GM10266 (cell line): ENCODE measurements around the gene SGK1.
"Not testable (repeated sequence)": the region's sequence is repeated elsewhere in the genome, so short reads cannot be mapped to it uniquely, and the experiment has no call there.

Source experiments
- DNase-seq: peaks from one replicate; pipeline ENCODE4 v3.0.0; 2012; ENCODE audit errors: extremely low spot score
- TF ChIP-seq, protein P1 (sequence below): IDR thresholded peaks from 2 replicates; pipeline ENCODE4 v1.5.1; 2012; ENCODE audit warnings: mild to moderate bottlenecking, low read depth; ENCODE audit not compliant: control insufficient read depth, insufficient read depth; ENCODE audit errors: missing control alignments

SGK1 gene

DNA sequence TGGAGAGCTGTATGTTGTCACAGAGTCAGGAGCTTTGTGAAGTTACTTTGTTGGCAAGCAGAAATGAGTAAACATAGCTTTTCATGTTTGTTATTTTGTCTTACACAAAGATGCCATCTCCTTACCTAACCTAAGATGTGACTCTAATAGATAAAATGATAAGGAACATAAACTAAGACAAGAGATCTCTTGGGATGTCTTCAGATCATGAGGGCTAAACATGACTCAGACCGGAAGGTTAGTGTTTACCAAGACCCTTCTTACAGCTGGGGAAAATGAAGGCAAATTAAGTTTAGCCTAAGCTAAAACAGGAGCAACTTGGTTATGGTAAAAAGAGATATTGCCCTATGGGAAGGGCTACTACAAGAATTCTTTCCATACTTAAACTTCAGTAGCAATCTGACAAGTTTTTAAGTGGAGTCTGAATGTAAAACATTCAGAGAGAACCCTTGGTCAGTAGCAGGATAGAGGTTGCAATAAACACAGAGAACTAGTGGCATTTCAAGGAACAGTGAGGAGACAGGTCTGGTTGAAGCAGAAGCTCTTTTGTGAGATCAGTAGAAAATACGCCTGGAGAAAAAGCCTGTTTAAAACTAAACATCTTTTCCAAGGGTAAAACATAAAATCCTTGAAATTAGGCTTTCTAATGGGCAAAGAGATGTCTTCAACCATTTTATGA lies 29.9 kb downstream of the SGK1 start:
- TF ChIP-seq, protein P1, sequence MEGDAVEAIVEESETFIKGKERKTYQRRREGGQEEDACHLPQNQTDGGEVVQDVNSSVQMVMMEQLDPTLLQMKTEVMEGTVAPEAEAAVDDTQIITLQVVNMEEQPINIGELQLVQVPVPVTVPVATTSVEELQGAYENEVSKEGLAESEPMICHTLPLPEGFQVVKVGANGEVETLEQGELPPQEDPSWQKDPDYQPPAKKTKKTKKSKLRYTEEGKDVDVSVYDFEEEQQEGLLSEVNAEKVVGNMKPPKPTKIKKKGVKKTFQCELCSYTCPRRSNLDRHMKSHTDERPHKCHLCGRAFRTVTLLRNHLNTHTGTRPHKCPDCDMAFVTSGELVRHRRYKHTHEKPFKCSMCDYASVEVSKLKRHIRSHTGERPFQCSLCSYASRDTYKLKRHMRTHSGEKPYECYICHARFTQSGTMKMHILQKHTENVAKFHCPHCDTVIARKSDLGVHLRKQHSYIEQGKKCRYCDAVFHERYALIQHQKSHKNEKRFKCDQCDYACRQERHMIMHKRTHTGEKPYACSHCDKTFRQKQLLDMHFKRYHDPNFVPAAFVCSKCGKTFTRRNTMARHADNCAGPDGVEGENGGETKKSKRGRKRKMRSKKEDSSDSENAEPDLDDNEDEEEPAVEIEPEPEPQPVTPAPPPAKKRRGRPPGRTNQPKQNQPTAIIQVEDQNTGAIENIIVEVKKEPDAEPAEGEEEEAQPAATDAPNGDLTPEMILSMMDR = no peak
- no peak for DNase-seq

DNA sequence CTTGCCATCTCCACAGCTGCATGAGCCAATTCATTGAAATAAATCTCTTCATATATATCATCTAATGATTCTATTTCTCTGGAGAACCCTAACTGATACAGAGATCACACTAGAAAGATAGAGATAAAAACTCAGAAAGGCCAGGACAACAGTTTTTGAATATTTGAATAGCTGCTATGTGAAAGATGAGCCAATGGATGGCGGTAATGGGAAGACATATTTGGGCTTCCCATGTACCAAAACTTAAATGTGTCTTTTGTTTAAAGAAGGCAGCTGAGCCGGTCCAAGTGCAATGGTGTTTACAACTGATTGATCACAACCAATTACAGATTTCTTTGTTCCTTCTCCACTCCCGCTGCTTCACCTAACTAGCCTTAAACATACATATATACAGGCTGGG lies 35.1 kb downstream of the SGK1 start:
- DNase-seq = no peak
- TF ChIP-seq, protein P1 = no peak

DNA sequence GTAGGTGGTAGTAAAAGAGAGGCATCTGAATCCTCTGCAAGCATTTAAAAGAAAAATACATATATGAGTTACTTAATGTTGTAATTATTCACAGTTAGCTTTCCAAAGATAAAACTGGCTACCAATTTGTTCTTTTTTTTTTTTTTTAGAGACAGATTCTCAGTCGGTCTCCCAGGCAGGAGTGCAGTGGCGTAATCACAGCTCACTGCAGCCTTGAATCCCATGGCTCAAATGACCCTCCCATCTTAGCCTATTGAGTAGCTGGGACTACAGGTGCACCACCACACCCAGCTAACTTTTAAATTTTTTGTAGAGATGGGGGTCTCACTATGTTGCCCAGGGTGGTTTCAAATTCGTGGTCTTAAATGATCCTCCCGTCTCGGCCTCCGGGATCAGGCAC lies 36.5 kb downstream of the SGK1 start:
- TF ChIP-seq, protein P1 = no peak
- no peak for DNase-seq

DNA sequence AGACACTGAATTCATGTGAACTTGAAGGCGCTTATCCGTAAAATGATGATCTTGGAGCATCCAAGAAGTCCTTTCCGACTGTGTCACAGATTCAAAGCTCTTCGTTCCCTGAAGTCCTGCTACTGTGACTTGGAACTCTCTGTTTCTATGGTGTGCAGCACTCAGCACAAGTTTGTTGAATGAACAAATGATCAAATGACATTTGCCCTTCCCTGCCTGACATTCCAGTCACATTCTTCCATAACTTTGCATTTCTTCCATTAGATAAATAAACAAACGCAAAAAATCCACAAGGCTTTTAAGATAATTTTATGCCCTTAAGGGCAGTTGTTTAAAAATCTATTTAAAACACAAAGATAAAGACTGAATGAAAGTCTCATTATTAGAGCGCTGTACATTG lies 39.9 kb downstream of the SGK1 start:
- DNase-seq = no peak
- TF ChIP-seq, protein P1 = no peak

DNA sequence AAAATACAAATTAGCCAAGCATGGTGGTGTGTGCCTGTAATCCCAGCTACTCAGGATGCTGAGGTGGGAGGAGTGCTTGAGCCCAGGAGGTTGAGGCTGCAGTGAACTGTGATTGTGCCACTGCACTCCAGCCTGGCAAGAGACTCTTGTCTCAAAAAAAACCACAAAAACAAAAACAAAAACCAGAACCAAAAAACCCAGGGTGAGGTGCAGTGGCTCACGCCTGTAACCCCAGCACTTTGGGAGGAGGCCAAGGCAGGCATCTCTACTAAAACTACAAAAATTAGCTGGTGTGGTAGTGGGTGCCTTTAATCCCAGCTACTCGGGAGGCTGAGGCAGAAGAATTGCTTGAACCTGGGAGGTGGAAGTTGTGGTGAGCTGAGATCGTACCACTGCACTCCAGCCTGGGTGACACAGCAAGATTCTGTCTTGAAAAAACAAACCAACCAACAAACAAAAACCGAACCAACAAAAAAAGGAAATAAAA lies 41.0 kb downstream of the SGK1 start:
- not testable (repeated sequence) for DNase-seq

DNA sequence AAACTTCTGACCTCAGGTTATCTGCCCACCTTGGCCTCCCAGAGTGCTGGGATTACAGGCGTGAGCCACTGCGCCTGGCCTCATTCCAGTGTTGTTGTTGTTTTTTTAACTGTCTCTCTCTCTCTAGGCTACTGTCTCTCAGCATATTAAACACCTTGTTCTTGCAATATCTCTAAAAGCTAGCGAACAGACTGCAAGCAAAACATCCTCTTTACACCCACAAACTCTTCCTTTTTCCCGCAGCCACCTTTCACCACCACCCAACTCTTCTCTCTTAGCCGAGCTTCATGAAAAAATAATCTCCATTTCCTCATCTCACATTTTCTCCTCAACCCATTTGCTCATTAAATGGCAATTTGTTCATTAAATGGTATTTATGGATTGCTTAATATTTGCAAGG lies 45.5 kb downstream of the SGK1 start:
- TF ChIP-seq, protein P1 = no peak
- DNase-seq = no peak

DNA sequence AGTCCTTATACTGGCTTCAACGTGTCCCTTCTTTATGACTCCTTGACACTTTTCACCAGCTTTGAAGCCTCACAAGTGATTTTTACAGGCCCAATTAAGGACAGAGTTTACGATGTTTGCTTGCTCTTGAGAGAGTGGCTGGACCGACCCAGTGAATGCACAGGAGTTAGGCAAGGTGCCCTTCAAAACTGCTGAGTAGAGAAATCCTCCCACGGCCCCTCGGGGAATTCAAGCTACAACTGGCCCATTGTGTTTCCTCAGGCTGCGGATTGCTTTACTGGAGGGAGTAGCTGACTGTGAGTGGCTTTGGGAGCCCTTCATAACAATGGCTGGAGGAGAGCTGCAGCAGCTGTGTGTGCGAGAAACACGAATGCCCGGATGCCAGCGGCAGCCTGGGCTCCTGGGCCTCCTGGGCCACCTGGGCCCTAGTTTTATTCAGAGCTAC lies 50.0 kb downstream of the SGK1 start:
- no peak for DNase-seq

DNA sequence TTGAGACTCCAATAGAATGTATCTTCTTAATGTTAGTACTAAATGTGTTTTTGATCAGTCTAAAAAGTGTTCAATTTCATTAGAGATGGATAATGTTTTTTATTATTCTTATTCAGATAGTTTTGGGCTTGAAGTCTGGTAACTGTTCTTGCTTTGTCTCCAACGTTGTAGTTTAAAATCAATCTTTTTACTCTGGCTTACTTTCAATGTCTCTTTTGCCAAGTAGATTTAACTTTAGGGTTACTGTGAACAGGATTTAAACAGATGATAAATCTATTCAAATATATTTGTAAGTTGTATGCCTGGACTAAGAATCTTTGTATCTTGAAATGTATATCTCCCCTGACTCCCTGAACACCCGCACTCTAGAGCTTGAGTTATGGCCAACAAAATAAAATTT lies 51.1 kb downstream of the SGK1 start:
- DNase-seq = no peak
- TF ChIP-seq, protein P1 = no peak

More for the DNA sequence above, 50.0 kb downstream of the SGK1 start:
- TF ChIP-seq, protein P1 = no peak
